ENCODE measurements around the gene GNAZ.

GRCh38 chr22:23156286-23156685, 86.0 kb downstream of the GNAZ start:
- TF ChIP-seq POLR2A (IDR thresholded peaks at IDR 0.05): no peak
- TF ChIP-seq CTCF (IDR thresholded peaks at IDR 0.05): no peak

Measured in testis (tissue), 2 donors.